ENCODE measurements around the gene PLEKHG5. TPM values are rescaled to one million over a fixed set of nuclear protein-coding genes. Genes with fewer than 3 reads are reported as not detected.
"Not testable (repeated sequence)": the region's sequence is repeated elsewhere in the genome, so short reads cannot be mapped to it uniquely, and the experiment has no call there.

PLEKHG5 gene
- total and polyA plus RNA-seq, 9 donors: 7.6 to 14.5 (median 12.1) TPM

GRCh38 chr1:6454856-6455751 lies 36.4 kb downstream of the PLEKHG5 start:
- no peaks in the 10 kb centered on the region for H3K36me3 ChIP-seq (ENCODE audit: control insufficient read depth, insufficient read depth, low read length)
- no peak overlapping the region for H3K27ac ChIP-seq (ENCODE audit: low read length)
- H3K27me3 ChIP-seq (ENCODE audit: control insufficient read depth, insufficient read depth, low read length): peaks cover 86% of the 10 kb centered on the region
- H3K4me3 ChIP-seq (ENCODE audit: low read length): no peak overlapping the region
- DNase-seq: no peak
- 2% methylated on average over 115 of the region's 115 CpGs for WGBS (ENCODE audit: insufficient coverage)
- H3K4me1 ChIP-seq (ENCODE audit: control insufficient read depth, insufficient read depth, low read length): no peaks in the 10 kb centered on the region
- no peaks in the 10 kb centered on the region for H3K9me3 ChIP-seq (replicated peaks; ENCODE audit: control insufficient read depth, low read depth, low read length)

GRCh38 chr1:6453895-6454855 lies 37.3 kb downstream of the PLEKHG5 start:
- not testable (repeated sequence) for H3K27ac ChIP-seq (ENCODE audit: low read length); H3K4me3 ChIP-seq (ENCODE audit: low read length); H3K9me3 ChIP-seq (replicated peaks; ENCODE audit: control insufficient read depth, low read depth, low read length); H3K4me1 ChIP-seq (ENCODE audit: control insufficient read depth, insufficient read depth, low read length); H3K36me3 ChIP-seq (ENCODE audit: control insufficient read depth, insufficient read depth, low read length); DNase-seq
- WGBS (ENCODE audit: insufficient coverage): 5% methylated on average over 78 of the region's 85 CpGs
- peaks cover 86% of the 10 kb centered on the region for H3K27me3 ChIP-seq (ENCODE audit: control insufficient read depth, insufficient read depth, low read length)

- peaks cover 17% of the 10 kb centered on the region for H3K4me1 ChIP-seq (ENCODE audit: control insufficient read depth, insufficient read depth, low read length)
- peaks cover 90% of the 10 kb centered on the region for H3K27me3 ChIP-seq (ENCODE audit: control insufficient read depth, insufficient read depth, low read length)
- H3K27ac ChIP-seq (ENCODE audit: low read length): no peak overlapping the region
- no peak overlapping the region for H3K4me3 ChIP-seq (ENCODE audit: low read length)
- no peak for DNase-seq
- no peaks in the 10 kb centered on the region for H3K9me3 ChIP-seq (replicated peaks; ENCODE audit: control insufficient read depth, low read depth, low read length)
- no peaks in the 10 kb centered on the region for H3K36me3 ChIP-seq (ENCODE audit: control insufficient read depth, insufficient read depth, low read length)
- WGBS (ENCODE audit: insufficient coverage): 59% methylated on average over 6 of the region's 6 CpGs
Observed at GRCh38 chr1:6450943-6451373, 40.5 kb downstream of the PLEKHG5 start.

DNA sequence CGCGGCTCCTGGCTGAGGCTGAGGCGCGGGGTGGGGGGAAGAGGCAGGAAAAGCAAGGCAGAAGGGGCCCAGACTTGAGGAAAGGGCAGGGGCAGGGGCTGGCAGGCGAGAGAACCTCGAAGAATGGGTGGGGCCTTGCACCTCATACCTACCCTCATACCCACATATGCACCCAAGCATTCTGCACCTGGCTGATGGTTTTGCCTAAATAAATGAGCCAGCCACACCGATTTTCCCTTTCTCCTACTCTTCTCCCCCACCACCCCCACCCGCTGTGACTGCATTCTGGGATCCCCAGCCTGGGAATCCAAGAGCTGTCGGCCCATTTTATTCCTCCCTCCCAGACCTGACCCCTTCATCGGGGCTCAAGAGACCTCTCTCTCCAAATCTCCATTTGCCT lies 41.0 kb downstream of the PLEKHG5 start:
- H3K27me3 ChIP-seq (ENCODE audit: control insufficient read depth, insufficient read depth, low read length): peaks cover 88% of the 10 kb centered on the region
- not testable (repeated sequence) for DNase-seq; H3K27ac ChIP-seq (ENCODE audit: low read length); H3K9me3 ChIP-seq (replicated peaks; ENCODE audit: control insufficient read depth, low read depth, low read length); H3K36me3 ChIP-seq (ENCODE audit: control insufficient read depth, insufficient read depth, low read length); H3K4me3 ChIP-seq (ENCODE audit: low read length)
- peaks cover 17% of the 10 kb centered on the region for H3K4me1 ChIP-seq (ENCODE audit: control insufficient read depth, insufficient read depth, low read length)
- WGBS (ENCODE audit: insufficient coverage): 20% methylated on average over 10 of the region's 10 CpGs

- H3K27ac ChIP-seq (ENCODE audit: low read length): no peak overlapping the region
- H3K36me3 ChIP-seq (ENCODE audit: control insufficient read depth, insufficient read depth, low read length): no peaks in the 10 kb centered on the region
- no peak for DNase-seq
- peaks cover 17% of the 10 kb centered on the region for H3K4me1 ChIP-seq (ENCODE audit: control insufficient read depth, insufficient read depth, low read length)
- no peak overlapping the region for H3K4me3 ChIP-seq (ENCODE audit: low read length)
- 20% methylated on average over 1 of the region's 7 CpGs for WGBS (ENCODE audit: insufficient coverage)
- peaks cover 89% of the 10 kb centered on the region for H3K27me3 ChIP-seq (ENCODE audit: control insufficient read depth, insufficient read depth, low read length)
- no peaks in the 10 kb centered on the region for H3K9me3 ChIP-seq (replicated peaks; ENCODE audit: control insufficient read depth, low read depth, low read length)
Observed at GRCh38 chr1:6450005-6450450, 41.4 kb downstream of the PLEKHG5 start.

DNA sequence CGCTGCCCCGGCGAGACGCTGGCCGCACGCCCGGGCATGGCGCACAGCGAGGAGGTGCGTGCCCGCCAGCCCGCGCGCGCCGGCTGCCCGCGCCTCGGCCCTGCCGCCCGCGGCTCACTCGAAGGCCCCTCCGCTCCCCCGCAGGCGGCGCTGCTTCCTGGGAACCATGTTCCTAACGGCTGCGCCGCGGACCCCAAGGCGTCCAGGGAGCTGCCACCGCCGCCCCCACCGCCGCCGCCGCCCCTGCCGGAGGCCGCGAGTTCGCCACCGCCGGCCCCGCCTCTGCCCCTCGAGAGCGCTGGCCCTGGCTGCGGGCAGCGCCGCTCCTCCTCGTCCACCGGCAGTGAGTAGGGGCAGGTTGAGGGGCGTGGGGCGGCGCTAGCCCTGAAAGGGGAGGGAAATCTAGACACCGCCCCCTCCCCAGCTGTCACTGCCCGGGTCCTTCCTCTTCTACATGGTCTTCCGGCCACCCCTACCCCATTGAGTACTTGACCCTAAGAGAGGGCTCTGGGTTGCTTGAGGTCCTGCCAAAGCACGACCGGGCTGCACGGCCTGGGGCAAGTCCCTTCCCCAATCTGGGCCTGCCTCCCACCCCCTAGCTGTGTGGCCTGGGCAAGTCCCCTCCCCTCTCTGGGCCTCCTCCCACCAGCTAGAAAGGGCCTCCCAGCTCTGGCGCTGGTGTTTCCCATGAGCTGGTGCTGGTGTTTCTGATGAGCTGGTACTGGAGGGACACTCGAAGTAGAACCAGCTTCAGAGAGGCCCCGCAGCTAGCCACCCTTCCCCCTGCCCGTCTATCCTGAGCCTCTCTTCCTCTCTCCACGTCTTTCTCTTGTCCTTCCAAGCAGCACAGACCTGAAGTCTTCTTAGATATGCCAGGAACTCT lies 42.5 kb downstream of the PLEKHG5 start:
- no peaks in the 10 kb centered on the region for H3K9me3 ChIP-seq (replicated peaks; ENCODE audit: control insufficient read depth, low read depth, low read length)
- no peak overlapping the region for H3K27ac ChIP-seq (ENCODE audit: low read length)
- H3K4me1 ChIP-seq (ENCODE audit: control insufficient read depth, insufficient read depth, low read length): peaks cover 17% of the 10 kb centered on the region
- H3K27me3 ChIP-seq (ENCODE audit: control insufficient read depth, insufficient read depth, low read length): peaks cover 86% of the 10 kb centered on the region
- 1% methylated on average over 58 of the region's 66 CpGs for WGBS (ENCODE audit: insufficient coverage)
- H3K36me3 ChIP-seq (ENCODE audit: control insufficient read depth, insufficient read depth, low read length): no peaks in the 10 kb centered on the region
- peak; percentile 41 for DNase-seq
- no peak overlapping the region for H3K4me3 ChIP-seq (ENCODE audit: low read length)

DNA sequence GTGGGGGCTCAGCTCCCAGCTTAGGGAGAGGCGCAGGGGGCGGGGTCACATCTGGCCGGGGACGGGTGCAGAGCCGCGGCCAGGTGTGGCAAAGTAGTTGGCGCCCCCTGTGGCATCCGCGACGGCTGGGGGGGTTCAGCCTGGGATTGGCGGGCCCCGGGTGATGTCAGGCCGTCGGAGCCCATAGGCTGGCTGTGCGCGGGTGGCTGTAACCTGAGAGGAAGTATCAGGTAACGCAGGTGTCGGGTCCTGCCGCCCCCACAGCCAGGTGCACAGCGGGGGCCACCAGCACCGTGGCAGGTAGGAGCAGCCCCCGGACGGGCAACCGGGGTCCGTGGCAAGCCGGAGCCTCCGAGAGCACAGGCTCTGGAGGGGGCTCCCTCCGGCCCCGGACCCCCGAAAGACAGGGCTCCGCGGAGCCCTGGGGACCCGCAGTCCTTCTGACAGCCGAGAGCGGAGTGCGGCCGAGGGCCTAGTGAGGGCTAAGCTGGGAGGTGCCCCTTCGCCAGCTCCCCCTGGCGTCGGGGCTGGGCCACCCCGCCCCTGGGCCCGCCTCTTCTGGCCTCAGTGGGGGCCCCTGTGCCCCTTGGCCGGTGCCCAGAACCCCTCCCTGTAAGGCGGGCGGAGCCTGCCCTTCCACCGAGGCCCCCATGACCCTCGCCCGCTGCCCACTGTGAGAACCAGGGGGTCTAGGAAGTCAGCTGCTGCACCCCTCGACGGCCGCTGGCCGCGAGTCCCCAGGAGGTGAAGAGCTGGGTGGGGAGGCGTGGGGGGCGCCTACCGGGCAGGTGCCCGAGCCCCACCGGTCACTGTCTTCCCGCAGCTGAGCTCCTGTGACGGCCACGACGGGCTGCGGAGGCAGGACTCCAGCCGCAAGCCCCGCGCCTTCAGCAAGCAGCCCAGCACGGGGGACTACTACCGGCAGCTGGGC lies 43.4 kb downstream of the PLEKHG5 start:
- peaks cover 17% of the 10 kb centered on the region for H3K4me1 ChIP-seq (ENCODE audit: control insufficient read depth, insufficient read depth, low read length)
- no peak overlapping the region for H3K4me3 ChIP-seq (ENCODE audit: low read length)
- WGBS (ENCODE audit: insufficient coverage): under 1% methylated on average over 62 of the region's 68 CpGs
- H3K27me3 ChIP-seq (ENCODE audit: control insufficient read depth, insufficient read depth, low read length): peaks cover 79% of the 10 kb centered on the region
- H3K36me3 ChIP-seq (ENCODE audit: control insufficient read depth, insufficient read depth, low read length): no peaks in the 10 kb centered on the region
- H3K27ac ChIP-seq (ENCODE audit: low read length): no peak overlapping the region
- H3K9me3 ChIP-seq (replicated peaks; ENCODE audit: control insufficient read depth, low read depth, low read length): no peaks in the 10 kb centered on the region
- DNase-seq: no peak

DNA sequence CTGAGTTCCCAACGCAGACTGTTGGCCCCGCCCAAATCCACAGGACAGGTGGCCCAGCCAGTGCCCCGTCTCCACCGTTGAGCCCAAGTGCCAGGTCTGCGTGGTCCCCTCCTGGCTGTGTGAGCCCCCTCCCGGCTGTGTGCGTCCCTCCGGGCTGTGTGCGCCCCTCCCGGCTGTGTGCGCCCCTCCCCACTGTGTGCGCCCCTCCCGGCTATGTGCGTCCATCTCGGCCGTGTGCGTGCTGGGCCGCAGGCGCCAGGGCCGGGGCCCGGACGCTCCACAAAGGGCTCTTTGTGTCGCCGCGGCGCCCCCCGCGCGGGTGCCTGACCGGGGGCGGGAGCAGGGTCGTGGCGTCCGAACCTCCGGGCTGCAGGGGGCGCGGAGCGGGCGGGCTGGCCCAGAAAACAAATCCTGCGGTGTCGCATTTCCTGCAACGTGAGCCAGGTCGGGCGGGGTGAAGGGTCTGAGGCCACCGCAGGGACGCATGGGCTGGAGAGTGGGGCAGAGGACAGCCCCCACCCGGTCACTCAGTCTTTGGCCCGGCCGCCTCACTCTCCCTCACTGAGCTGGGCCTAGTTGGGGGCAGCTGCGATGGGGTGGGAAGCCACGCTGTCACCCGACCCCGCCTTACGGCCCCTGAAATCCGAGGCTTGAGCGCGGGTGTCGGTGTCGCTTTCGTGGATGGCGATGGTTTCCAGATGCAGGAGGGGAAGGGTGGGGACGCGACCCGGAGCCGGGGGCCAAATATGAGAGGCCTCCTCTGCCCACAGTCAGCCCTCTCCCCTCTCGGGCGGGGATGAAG lies 44.2 kb downstream of the PLEKHG5 start:
- 2% methylated on average over 49 of the region's 67 CpGs for WGBS (ENCODE audit: insufficient coverage)
- Histone ChIP-seq H3K9me3 (replicated peaks; ENCODE audit: control insufficient read depth, low read depth, low read length) (no peaks in the 10 kb centered on the region), H3K4me3 (ENCODE audit: low read length) (no peak overlapping the region), H3K36me3 (ENCODE audit: control insufficient read depth, insufficient read depth, low read length) (no peaks in the 10 kb centered on the region), H3K27ac (ENCODE audit: low read length) (no peak overlapping the region), H3K4me1 (ENCODE audit: control insufficient read depth, insufficient read depth, low read length) (peaks cover 17% of the 10 kb centered on the region), H3K27me3 (ENCODE audit: control insufficient read depth, insufficient read depth, low read length) (peaks cover 70% of the 10 kb centered on the region)
- no peak for DNase-seq
